ENCODE data around the gene TMEM178B. TPM values are rescaled to one million over a fixed set of nuclear protein-coding genes. Genes with fewer than 3 reads are reported as not detected.

The TMEM178B gene
- total and polyA plus RNA-seq, 10 of the 15 experiments (the other 5 are each of a cell fraction or from before 2014, with no cell fraction given), result 0.01 to 1.1 (median 0.04) TPM; not detected in 2

DNA sequence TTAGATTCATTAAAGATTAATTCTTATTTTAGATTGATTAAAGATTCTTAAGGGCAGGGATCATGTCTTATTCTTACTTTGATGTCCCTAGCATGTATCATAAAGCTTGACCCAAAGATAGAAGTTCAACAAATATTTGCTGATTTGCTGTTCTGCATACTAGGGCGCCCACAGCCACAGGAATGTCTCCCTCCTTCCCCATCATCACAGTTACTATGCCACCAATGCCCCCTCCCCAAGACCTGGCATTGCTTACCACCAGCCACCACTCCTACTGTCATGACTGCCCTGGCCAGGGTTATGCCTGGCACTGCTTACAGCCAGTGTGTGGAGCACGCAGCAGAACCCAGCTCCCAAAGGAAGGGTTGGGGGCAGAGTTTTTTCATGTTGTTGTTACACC, 390.7 kb downstream of the TMEM178B start:
- H3K9me3 ChIP-seq (replicated peaks; ENCODE audit: control insufficient read depth, insufficient read depth, low read length), result no peaks in the 10 kb centered on the region
- FAIRE-seq, result no peak
- H3K36me3 ChIP-seq (ENCODE audit: control insufficient read depth in 2 of 2, insufficient read depth in 2 of 2, low read length in 1 of 2), result no peaks in the 10 kb centered on the region
- no peaks in the 10 kb centered on the region for H3K4me1 ChIP-seq (ENCODE audit: control insufficient read depth, insufficient read depth, low read length)
- 22% methylated on average over 2 of the region's 2 CpGs for WGBS (ENCODE audit: insufficient coverage, insufficient replicate concordance, low lambda C conversion rate, missing lambda C conversion rate)
- no peaks in the 10 kb centered on the region for H3K79me2 ChIP-seq (ENCODE audit: control insufficient read depth, insufficient read depth, low read length)
- H3K9ac ChIP-seq (ENCODE audit: control insufficient read depth, insufficient read depth, low read length), result no peak overlapping the region
- SMC1A ChIA-PET (ENCODE audit: uncharacterized antibody, unreplicated experiment), result no interaction called here
- no peak for ATAC-seq
- H3K27ac ChIP-seq (ENCODE audit: control insufficient read depth, insufficient read depth), result no peak overlapping the region
- H4K20me1 ChIP-seq (ENCODE audit: control insufficient read depth, insufficient read depth), result no peaks in the 10 kb centered on the region
- no peak overlapping the region for H2AFZ ChIP-seq (ENCODE audit: control insufficient read depth, low read depth, low read length)
- DNase-seq (ENCODE audit: low read depth, low spot score), result no peak
- RAD21 ChIA-PET (ENCODE audit: unreplicated experiment), result no interaction called here
- no peak overlapping the region for H3K4me2 ChIP-seq (ENCODE audit: control insufficient read depth, insufficient read depth)
- in situ Hi-C loops (cut with MboI), result no loop called here
- intact Hi-C loops (cut with micrococcal nuclease; ENCODE audit: unreplicated experiment), result no loop called here
- no peak for TF ChIP-seq CREM (IDR thresholded peaks at IDR 0.05; ENCODE audit: low read depth)
- no peak for TF ChIP-seq SREBF1 (IDR thresholded peaks at IDR 0.05; ENCODE audit: low read length)
- no peak for TF ChIP-seq ZBED1 (IDR thresholded peaks at IDR 0.05; ENCODE audit: borderline replicate concordance)
- no peak for TF ChIP-seq ZNF207 (IDR thresholded peaks at IDR 0.05; ENCODE audit: borderline replicate concordance)
- TF ChIP-seq LARP7 (IDR thresholded peaks at IDR 0.05), result no peak
- no peak for TF ChIP-seq TCF12 (IDR thresholded peaks at IDR 0.05; ENCODE audit: low read depth, low read length)
- TF ChIP-seq SUPT20H (IDR thresholded peaks at IDR 0.05; ENCODE audit: borderline replicate concordance, control insufficient read depth, low read depth, low read length), result no peak
- no peak for TF ChIP-seq FOXM1 (IDR thresholded peaks at IDR 0.05; ENCODE audit: low read depth, low read length)
- no peak for TF ChIP-seq CEBPB (IDR thresholded peaks at IDR 0.05; ENCODE audit: borderline replicate concordance in 1 of 2, low read depth in 2 of 2, low read length in 2 of 2)
- TF ChIP-seq ZNF592 (IDR thresholded peaks at IDR 0.05), result no peak
- TF ChIP-seq CHD4 (IDR thresholded peaks at IDR 0.05), result no peak
- no peak for TF ChIP-seq POLR2AphosphoS2 (IDR thresholded peaks at IDR 0.05; ENCODE audit: low read depth, low read length)
- no peak for TF ChIP-seq NBN (IDR thresholded peaks at IDR 0.05)
- TF ChIP-seq SRF (IDR thresholded peaks at IDR 0.05; ENCODE audit: low read depth in 2 of 2, low read length in 2 of 2), result no peak
- TF ChIP-seq MTA2 (IDR thresholded peaks at IDR 0.05; ENCODE audit: low read depth), result no peak
- CTCF ChIA-PET, result interaction anchor here (1.2 kb wide), 1 partner anchor 11 kb away, joined by 3 read pairs; no protein-coding TSS in a partner anchor
- POLR2A ChIA-PET, result no interaction called here
- no peak overlapping the region for H3K4me3 ChIP-seq
- H3K27me3 ChIP-seq (replicated peaks in 1 of 2; ENCODE audit: control insufficient read depth in 2 of 2, insufficient read depth in 2 of 2, low read length in 1 of 2), result peaks cover 0 to 4% of the 10 kb centered on the region in 2 experiments; a peak in 2 of 4 replicates
- no TSS peak for BruUV-seq (replicated peaks)

Measured in GM12878 (cell line).